GM21786 (cell line): ENCODE data around the gene FRMD4B.

ENCODE experiments used
- ATAC-seq: cut with Tn5 transposase; IDR thresholded peaks from one replicate; pipeline ENCODE4 v1.9.1; 2021; ENCODE audit not compliant: unreplicated experiment

Gene FRMD4B

DNA sequence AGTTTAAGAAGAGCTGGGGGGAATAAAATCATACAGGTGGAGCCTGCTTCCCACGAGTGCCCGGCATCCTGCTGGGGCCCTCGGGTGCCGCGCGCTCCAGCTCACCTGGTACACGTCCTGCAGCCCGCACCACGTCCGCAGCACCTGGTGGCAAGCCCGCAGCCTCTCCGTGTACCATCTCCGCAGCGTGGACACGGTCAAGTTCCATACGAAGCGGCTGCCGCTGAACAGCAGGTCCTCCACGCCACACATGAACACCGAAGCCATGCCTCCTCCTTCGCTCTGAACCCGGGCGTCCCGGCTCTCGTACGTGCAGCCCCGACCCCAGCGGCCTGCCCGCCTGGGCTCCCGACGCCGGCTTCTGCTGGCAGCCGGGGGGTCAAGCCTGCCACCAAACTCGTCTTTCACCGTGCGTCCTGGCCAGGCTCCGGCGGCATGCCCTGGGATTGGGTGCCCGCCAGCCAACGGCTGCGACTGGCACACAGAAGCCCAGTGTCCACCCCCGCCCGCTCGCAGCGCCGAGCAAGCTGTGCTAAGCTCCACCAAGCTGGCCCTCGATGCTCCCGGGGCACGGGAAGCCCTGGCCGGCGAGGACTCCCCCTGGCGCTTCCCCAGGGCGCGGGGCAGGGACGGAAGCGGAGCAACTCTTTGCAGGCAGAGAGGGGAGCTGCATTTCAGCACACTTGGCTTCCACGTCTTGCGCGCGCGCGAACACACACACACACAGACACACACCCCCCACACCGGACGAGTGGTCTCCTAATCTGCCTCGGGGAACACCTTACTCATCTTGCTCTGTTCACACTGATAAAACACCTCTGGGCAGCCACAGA is at the start of gene FRMD4B:
FRMD4B (minus strand) TSS at position 366 of the 833 bp plus-strand sequence; CDS start at position 267, 99 bp downstream.
- no peak for ATAC-seq

DNA sequence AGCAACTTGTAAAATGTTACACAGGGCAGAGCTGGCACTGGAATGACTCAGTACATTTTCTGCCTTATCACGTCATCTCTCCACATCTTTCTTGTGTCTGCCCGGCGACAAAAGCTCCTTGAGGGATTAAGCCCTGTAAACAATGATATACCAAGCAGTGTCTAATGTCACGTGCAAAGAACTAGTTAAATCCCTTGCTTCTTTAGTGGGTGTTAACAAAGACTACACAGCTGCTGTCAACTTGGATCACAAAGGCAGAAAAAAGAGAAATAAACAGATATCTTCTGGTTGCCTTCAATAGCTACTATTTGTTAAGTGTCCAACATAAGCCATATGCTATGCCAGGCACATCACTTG is 48.1 kb upstream of the FRMD4B start:
- no peak for ATAC-seq

DNA sequence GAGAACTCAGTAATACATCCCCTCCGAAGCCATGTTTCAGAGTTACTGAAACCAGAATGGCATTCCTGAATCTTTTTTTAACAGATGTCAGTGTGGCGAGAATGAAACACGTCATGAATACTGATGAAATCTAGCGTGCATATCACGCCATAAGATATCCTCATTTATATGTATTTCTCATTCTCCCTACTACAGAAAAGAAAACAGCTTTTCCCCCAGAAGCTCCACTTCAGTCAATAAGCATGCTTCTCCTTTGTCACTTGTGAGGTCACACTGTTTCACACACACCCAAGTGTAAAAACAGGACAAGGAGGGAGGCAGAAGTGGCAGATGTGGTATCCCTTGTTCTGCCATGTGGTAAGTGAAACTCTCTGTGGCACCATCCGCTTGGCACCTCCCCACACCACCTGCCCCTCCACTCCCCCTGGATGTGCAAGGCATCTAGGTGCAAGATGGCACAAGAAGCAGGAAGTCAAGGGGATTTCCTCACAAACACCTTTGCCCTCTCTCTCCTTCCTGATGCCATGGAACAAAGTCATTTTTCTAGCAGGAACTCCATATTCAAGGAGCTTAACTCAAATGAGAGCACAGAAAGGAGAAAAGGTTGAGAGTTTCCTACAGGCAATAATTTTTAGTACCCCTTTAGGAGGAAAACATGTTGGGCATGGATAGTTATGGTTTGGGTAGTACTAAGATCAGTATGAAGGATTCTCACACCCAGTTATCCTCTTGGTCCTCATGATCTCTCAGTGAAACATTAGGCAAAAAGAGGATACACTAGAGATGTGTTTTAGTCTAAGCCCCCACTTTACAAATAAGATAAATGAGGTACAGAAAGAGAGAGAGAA is 47.5 kb upstream of the FRMD4B start:
- no peak for ATAC-seq

DNA sequence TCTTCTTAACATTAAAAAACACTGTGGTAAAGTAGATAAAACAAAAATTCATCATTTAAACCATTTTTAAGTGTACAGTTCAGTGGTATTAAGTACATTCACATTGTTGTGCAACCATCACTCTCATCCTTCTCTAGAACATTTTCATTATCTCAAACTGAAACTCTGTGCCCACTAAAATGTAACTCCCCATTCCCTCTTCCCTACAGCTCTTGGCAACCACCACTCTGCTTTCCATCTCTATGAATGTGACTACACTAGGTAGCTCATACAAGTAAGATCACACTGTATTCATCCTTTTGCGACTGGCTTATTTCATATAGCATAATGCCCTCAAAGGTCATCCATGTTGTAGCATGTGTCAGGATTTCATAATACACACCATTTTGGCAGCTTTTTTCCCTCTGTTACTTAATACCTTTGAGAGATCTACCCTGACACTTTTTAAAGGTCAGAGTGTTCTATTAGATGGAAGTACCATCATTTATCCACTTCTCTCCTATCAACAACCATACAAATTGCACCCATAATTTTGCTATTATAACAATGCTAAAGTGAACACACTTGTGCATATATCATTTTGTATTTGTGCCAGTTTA is 42.9 kb upstream of the FRMD4B start:
- ATAC-seq: no peak

- ATAC-seq: no peak
These were observed 41.0 kb upstream of the FRMD4B start for GRCh38 chr3:69426967-69427304.

- no peak for ATAC-seq
These were observed 40.5 kb upstream of the FRMD4B start for GRCh38 chr3:69426291-69426966.

GRCh38 chr3:69425249-69425648 is 39.4 kb upstream of the FRMD4B start:
- no peak for ATAC-seq

- ATAC-seq: no peak
These were observed 37.7 kb upstream of the FRMD4B start for GRCh38 chr3:69423463-69424155.

DNA sequence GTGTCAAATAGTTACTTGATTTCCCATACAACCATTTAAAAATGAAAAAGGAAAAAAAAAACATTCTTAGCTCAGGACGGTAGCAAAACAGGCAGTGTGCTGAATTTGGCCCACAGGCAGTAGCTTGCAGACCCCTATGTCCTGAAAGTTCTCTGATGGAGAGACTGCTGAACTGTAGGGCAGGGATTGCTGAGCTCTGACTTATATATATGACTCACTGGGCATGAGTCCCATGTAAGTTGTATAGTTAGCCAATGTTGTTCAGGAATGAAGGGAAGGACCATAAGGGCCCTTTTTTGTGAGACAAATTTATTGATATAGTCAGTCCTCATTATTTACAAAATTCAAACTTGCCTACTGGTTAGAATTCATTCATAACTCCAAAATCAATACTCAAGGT is 36.9 kb upstream of the FRMD4B start:
- ATAC-seq: no peak

- ATAC-seq: no peak
These were observed 35.1 kb upstream of the FRMD4B start for GRCh38 chr3:69420781-69421520.

DNA sequence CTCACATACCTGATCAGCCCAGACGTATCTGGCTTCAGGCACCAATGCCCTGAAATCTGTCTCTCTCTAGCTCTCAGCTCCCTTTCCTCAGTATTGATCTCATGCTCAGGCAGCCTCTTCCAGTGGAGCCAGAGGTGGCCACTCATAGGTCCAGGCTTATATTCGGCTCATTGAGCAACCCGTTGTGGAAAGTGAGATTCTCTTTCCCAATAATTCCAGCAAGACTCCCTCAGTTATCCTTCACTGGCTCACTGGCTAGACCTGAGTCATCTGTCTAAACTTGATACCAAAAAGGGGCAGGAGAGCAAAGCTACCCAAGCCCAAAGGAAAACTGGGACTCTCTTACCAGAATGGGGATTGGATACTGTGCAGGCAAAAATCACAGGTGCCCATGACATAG is 33.4 kb upstream of the FRMD4B start:
- ATAC-seq: no peak

- no peak for ATAC-seq
These were observed 31.7 kb upstream of the FRMD4B start for GRCh38 chr3:69417541-69418078.

DNA sequence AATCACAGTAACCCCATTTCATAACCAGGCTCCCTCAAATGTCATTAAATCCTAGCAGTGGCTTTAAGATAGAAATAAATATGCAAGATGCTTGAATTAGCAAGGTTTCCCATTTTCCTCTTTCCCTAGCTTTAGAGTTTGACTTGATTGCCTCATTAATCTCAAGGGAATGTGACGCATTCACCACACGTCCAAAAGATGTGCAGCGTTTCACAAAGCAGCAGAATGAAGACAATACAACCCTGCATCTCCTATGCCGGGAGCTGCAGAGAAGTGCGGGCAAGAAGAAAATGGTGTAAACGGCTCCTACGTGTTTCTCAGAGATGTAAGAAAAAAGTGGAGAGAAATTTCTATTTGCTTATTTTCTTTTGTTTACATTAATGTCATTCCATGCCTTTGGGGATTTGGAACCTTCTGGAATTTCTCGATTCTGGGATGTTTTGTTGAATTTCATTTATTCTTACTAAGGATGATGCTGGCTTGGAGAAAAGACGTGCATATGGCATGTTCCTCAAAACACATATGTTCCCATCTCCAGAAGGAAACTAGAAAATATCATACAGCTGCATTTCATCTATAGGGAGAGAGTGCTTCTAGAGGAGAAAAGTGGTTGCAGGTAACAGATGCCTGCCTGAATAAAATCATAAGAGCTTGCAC is 27.8 kb upstream of the FRMD4B start:
- ATAC-seq: no peak

GRCh38 chr3:69411346-69411745 is 25.5 kb upstream of the FRMD4B start:
- ATAC-seq: no peak

DNA sequence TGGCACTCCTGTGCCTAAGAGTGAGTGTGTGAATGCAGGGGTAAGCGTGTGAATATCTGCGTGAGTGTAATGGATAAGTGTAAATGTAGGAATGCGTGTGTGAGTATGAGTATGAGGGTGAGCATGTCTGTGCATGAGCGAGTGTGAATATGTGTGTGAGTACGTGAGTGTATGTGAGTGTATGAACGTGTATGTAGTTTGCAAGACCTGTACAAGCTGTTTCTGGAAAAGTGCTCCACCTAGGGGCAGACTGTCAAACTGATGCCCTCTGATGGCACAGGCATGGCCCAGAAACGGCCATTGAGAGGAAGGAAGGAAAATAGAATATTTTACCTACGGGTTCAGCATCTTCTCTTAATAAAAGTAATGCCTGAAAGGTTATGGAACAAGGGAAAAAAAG is 24.4 kb upstream of the FRMD4B start:
- peak; percentile 99 for ATAC-seq

DNA sequence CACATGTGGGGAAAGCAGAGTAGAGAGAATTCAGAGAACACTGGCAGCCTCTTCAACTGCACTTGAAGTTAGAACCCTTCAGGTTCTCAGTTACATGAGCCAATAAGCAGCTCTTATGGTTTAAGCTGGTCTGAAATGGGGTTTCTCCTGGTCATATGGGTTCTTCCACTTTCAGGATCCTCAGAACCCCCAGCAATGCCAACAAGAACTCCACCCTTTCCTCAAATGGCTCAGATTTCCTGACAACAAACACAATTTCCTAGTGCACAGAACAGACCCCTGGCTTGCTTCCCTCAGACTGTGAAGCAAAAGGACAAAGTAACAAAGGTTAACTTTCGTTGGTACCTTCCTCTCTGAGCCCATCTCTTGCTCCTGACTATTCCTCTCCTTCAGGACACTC is 23.9 kb upstream of the FRMD4B start:
- ATAC-seq: no peak

GRCh38 chr3:69409011-69409410 is 23.1 kb upstream of the FRMD4B start:
- ATAC-seq: no peak

GRCh38 chr3:69408542-69408941 is 22.7 kb upstream of the FRMD4B start:
- ATAC-seq: no peak

GRCh38 chr3:69407908-69408307 is 22.0 kb upstream of the FRMD4B start:
- ATAC-seq: no peak
